IMR-90 (cell line): Measurements from ENCODE around the gene CRAMP1. TPM values are rescaled to one million over a fixed set of nuclear protein-coding genes. Genes with fewer than 3 reads are reported as not detected.

ENCODE experiments used
- ATAC-seq: fragments of 200-7000 bp; cut with Tn5 transposase; 2 replicates; pipeline ENCODE4 v1.9.1; 2020; ENCODE audit warnings: low read depth, mild to moderate bottlenecking, moderate library complexity
- BruUV-seq: library from RNA; stranded (reverse); fragments of 400-500 nt; replicated peaks from 2 replicates; lab custom pipeline; 2021; lab: Mats Ljungman, UMichigan
- CTCF ChIA-PET: fragments of 300-600 bp; formaldehyde crosslinking; extraction: SDS; loops from one replicate; lab custom pipeline; 2021; ENCODE audit warnings: antibody characterized with exemption; lab: Yijun Ruan, JAX
- POLR2A ChIA-PET: fragments of 300-600 bp; sonication (Branson Sonifier 250); formaldehyde crosslinking; loops from one replicate; lab custom pipeline; 2022; ENCODE audit warnings: antibody characterized with exemption; ENCODE audit not compliant: unreplicated experiment; lab: Charles Lee
- DNase-seq: peaks from one replicate; pipeline ENCODE4 v3.0.0; 2013
- H2AFZ ChIP-seq: replicated peaks from 2 replicates; pipeline ENCODE3; 2013; ENCODE audit warnings: low read length, mild to moderate bottlenecking; ENCODE audit not compliant: poor library complexity
- H2AK5ac ChIP-seq: 2 replicates; pipeline ENCODE4 v1.6.1; 2013; ENCODE audit warnings: low read depth, low read length, inconsistent platforms
- H2AK9ac ChIP-seq: replicated peaks from 2 replicates; pipeline ENCODE3; 2013; ENCODE audit warnings: mild to moderate bottlenecking, low read depth, low read length, moderate library complexity; ENCODE audit not compliant: poor library complexity
- H2BK120ac ChIP-seq: 2 replicates; pipeline ENCODE4 v1.6.1; 2013; ENCODE audit warnings: low read depth, low read length, inconsistent platforms
- H2BK15ac ChIP-seq: 3 replicates; pipeline ENCODE4 v1.6.1; 2013; ENCODE audit warnings: low read depth, low read length, inconsistent platforms
- H2BK20ac ChIP-seq: 2 replicates; pipeline ENCODE4 v1.6.1; 2013; ENCODE audit warnings: low read depth, mild to moderate bottlenecking, inconsistent platforms, low read length, moderate library complexity
- H2BK5ac ChIP-seq: 2 replicates; pipeline ENCODE4 v1.6.1; 2013; ENCODE audit warnings: mild to moderate bottlenecking, low read depth, low read length, inconsistent platforms; ENCODE audit not compliant: poor library complexity, severe bottlenecking
- H3K14ac ChIP-seq: replicated peaks from 2 replicates; pipeline ENCODE4 v1.6.1; 2013; ENCODE audit warnings: low read depth, low read length, inconsistent platforms
- H3K18ac ChIP-seq: 2 replicates; pipeline ENCODE4 v1.6.1; 2013; ENCODE audit warnings: low read depth, low read length, control low read depth
- H3K23ac ChIP-seq: 2 replicates; pipeline ENCODE4 v1.6.1; 2013; ENCODE audit warnings: low read depth, low read length, inconsistent platforms
- H3K27ac ChIP-seq: 2 replicates; pipeline ENCODE4 v1.5.1; 2013; ENCODE audit warnings: mild to moderate bottlenecking, control low read depth, low read length; ENCODE audit not compliant: insufficient read depth
- H3K27me3 ChIP-seq: 2 replicates; pipeline ENCODE4 v1.6.1; 2013; ENCODE audit warnings: low read length; ENCODE audit not compliant: control insufficient read depth, insufficient read depth
- H3K36me3 ChIP-seq: 2 replicates; pipeline ENCODE4 v1.6.1; 2013; ENCODE audit warnings: low read length, mixed read lengths; ENCODE audit not compliant: control insufficient read depth, insufficient read depth
- H3K4ac ChIP-seq: 2 replicates; pipeline ENCODE4 v1.6.1; 2013; ENCODE audit warnings: low read depth, low read length, inconsistent platforms
- H3K4me1 ChIP-seq: 2 replicates; pipeline ENCODE4 v1.6.1; 2013; ENCODE audit warnings: low read length, mixed read lengths; ENCODE audit not compliant: control insufficient read depth, insufficient read depth
- H3K4me2 ChIP-seq: 2 replicates; pipeline ENCODE4 v1.6.1; 2013; ENCODE audit warnings: low read depth, mild to moderate bottlenecking, control low read depth, low read length, moderate library complexity
- H3K4me3 ChIP-seq: 2 replicates; pipeline ENCODE4 v1.5.1; 2013; ENCODE audit warnings: low read depth, mild to moderate bottlenecking, control low read depth, low read length, moderate library complexity; ENCODE audit not compliant: insufficient read depth
- H3K56ac ChIP-seq: 2 replicates; pipeline ENCODE4 v1.6.1; 2013; ENCODE audit warnings: low read length, inconsistent platforms; ENCODE audit not compliant: insufficient read depth; ENCODE audit errors: extremely low read depth
- H3K79me1 ChIP-seq, 2 experiments: 2 replicates each; pipeline ENCODE4 v1.6.1; 2013; ENCODE audit warnings: low read length in 2 of 2, inconsistent platforms in 1 of 2, low read depth in 1 of 2
- H3K9ac ChIP-seq: 2 replicates; pipeline ENCODE4 v1.6.1; 2013; ENCODE audit warnings: low read depth, low read length, control low read depth
- H3K9me1 ChIP-seq: 2 replicates; pipeline ENCODE4 v1.6.1; 2013; ENCODE audit warnings: low read length, inconsistent platforms; ENCODE audit not compliant: insufficient read depth
- H3K9me3 ChIP-seq: 2 replicates; pipeline ENCODE4 v1.6.1; 2013; ENCODE audit warnings: low read length; ENCODE audit not compliant: control insufficient read depth, insufficient read depth
- H4K20me1 ChIP-seq: 2 replicates; pipeline ENCODE4 v1.6.1; 2013; ENCODE audit warnings: low read length, inconsistent platforms; ENCODE audit not compliant: insufficient read depth
- H4K5ac ChIP-seq: 2 replicates; pipeline ENCODE4 v1.6.1; 2013; ENCODE audit warnings: mild to moderate bottlenecking, low read depth, low read length, control low read depth
- H4K8ac ChIP-seq, 2 experiments: 2 replicates each; pipeline ENCODE4 v1.6.1; 2013; ENCODE audit warnings: low read depth in 2 of 2, low read length in 2 of 2, control low read depth in 1 of 2, inconsistent platforms in 1 of 2
- H4K91ac ChIP-seq: 2 replicates; pipeline ENCODE4 v1.6.1; 2013; ENCODE audit warnings: low read depth, low read length, inconsistent platforms; ENCODE audit not compliant: insufficient read depth
- CHD1 ChIP-seq: IDR thresholded peaks from 2 replicates; pipeline ENCODE4 v1.6.1; 2012; ENCODE audit warnings: low read depth, low read length, improper control_type of control experiment
- MAZ ChIP-seq: IDR thresholded peaks from 2 replicates; pipeline ENCODE4 v1.6.1; 2012; ENCODE audit warnings: low read depth, mild to moderate bottlenecking, low read length, improper control_type of control experiment, moderate library complexity, borderline replicate concordance
- NFE2L2 ChIP-seq: fragments of 150-350 bp; IDR thresholded peaks from 2 replicates; pipeline ENCODE4 v1.6.1; 2016; ENCODE audit warnings: low read depth, mild to moderate bottlenecking, low read length
- SMC3 ChIP-seq: fragments of 150-350 bp; IDR thresholded peaks from 2 replicates; pipeline ENCODE4 v1.6.1; 2016; ENCODE audit warnings: low read depth, mild to moderate bottlenecking, antibody characterized with exemption, low read length, moderate library complexity
- WGBS, 2 experiments: methylation state at CpG; one replicate each; pipeline versions ENCODE4 v1.1.5 to v1.1.7; 2013; ENCODE audit warnings: missing lambda C conversion rate in 2 of 2; ENCODE audit not compliant: insufficient read length in 1 of 2; ENCODE audit errors: extremely low coverage in 2 of 2; 5-methylcytosine and 5-hydroxymethylcytosine counted together
- dilution Hi-C: fragments of 300-500 bp; cut with HindIII; formaldehyde crosslinking; loops from one replicate; pipeline ENCODE4 v1.14.3; 2018; ENCODE audit warnings: low sequenced_read_pairs; ENCODE audit not compliant: unreplicated experiment
- in situ Hi-C: fragments of 300-500 bp; cut with MboI; formaldehyde crosslinking; loops from 3 replicates; pipeline ENCODE4 v1.14.3; 2019; ENCODE audit warnings: low sequenced_read_pairs, inconsistent platforms, mixed read lengths
- intact Hi-C: fragments of 100-400 bp; cut with micrococcal nuclease; formaldehyde crosslinking; loops from 2 replicates; pipeline ENCODE4 v1.10.0; 2022
- polyA plus RNA-seq, 3 experiments: library from polyadenylated mRNA; depleted of rRNA; stranded (reverse); fragments of >200 nt; gene quantifications; 2 replicates each; pipeline ENCODE4 v1.2.3, GENCODE V29; 2012; ENCODE audit warnings: low replicate concordance in 1 of 3
- total RNA-seq: library from RNA; depleted of rRNA; stranded (reverse); fragments of >200 nt; gene quantifications from 2 replicates; pipeline ENCODE4 v1.2.3, GENCODE V29; 2012

Gene CRAMP1
- total and polyA plus RNA-seq, 2 of the 4 experiments (the other 2 are of a cell fraction), result 3.2 to 12.0 TPM

DNA sequence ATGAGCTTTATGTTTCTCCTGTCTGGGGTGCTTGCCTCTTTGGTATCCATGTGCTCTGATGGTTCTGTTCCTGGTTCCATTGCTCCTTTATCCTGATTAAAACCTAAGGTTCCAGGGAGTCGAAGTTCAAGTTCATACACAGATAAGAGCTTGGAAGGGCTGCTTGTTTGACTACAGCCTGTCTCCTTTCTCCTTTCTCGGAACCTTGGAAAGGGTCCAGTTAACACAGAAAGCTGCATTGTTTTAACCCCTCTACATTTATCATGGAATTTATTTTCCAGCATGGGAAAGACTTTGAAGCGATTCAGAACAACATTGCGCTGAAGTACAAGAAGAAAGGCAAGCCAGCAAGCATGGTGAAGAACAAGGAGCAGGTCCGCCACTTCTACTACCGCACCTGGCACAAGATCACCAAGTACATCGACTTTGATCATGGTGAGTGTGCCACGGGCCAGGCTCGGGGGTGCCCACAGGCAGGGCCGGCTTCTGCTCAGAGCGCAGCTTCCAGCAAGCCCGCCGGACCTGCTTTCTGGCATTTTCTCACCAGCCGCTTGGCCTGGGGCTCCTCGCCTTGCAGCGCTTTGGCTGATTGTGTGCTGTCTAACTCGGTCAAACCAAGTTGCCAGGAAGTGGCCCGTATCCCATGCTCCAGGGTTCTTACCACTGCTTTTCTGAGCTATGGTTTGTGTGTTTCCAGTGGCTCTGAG, 19.9 kb downstream of the CRAMP1 start:
- in situ Hi-C loops, result no loop called here
- no peak overlapping the region for H3K23ac ChIP-seq
- no peak overlapping the region for H3K14ac ChIP-seq
- ATAC-seq (no peak), DNase-seq (no peak)
- H2BK120ac ChIP-seq, result no peak overlapping the region
- no TSS peak for BruUV-seq
- 94% methylated on average over 7 of the region's 18 CpGs; no CpG with 5 or more reads in 1 of the 2 experiments for whole genome bisulfite sequencing, 2 experiments
- no peaks in the 10 kb centered on the region for H3K27me3 ChIP-seq
- peaks cover 4% of the 10 kb centered on the region for H3K9me1 ChIP-seq
- no peak overlapping the region for H4K5ac ChIP-seq
- H2BK20ac ChIP-seq, result no peak overlapping the region
- H3K4me2 ChIP-seq, result no peak overlapping the region
- H2AK5ac ChIP-seq, result no peak overlapping the region
- dilution Hi-C loops, result no loop called here
- H3K36me3 ChIP-seq, result peaks cover 64% of the 10 kb centered on the region
- POLR2A ChIA-PET, result no interaction called here
- H3K4me3 ChIP-seq, result no peak overlapping the region
- H2BK15ac ChIP-seq, result no peak overlapping the region
- peaks cover 91% of the 10 kb centered on the region for H4K20me1 ChIP-seq
- TF ChIP-seq NFE2L2 (no peak), SMC3 (no peak), MAZ (no peak), CHD1 (no peak)
- H3K4me1 ChIP-seq, result no peaks in the 10 kb centered on the region
- H2AK9ac ChIP-seq, result no peak overlapping the region
- peaks cover 24 to 91% of the 10 kb centered on the region in 2 experiments for H3K79me1 ChIP-seq
- H3K27ac ChIP-seq, result no peak overlapping the region
- no peak overlapping the region for H3K4ac ChIP-seq
- no peak overlapping the region for H3K9ac ChIP-seq
- H3K18ac ChIP-seq, result no peak overlapping the region
- intact Hi-C loops, result no loop called here
- H4K8ac ChIP-seq, result no peak overlapping the region
- no peak overlapping the region for H2BK5ac ChIP-seq
- H3K9me3 ChIP-seq, result no peaks in the 10 kb centered on the region
- no peak overlapping the region for H4K91ac ChIP-seq
- CTCF ChIA-PET, result no interaction called here
- H3K56ac ChIP-seq, result no peak overlapping the region
- H2AFZ ChIP-seq, result no peak overlapping the region
